Mesenchymal stem cell (in vitro differentiated cells and primary cell): ENCODE data around the gene ZFP57.

Source experiments
- DNase-seq: peaks from one replicate; pipeline ENCODE4 v3.0.0-alpha.2; 2013
- H2AFZ ChIP-seq: one replicate; pipeline ENCODE4 v1.6.1; 2013; ENCODE audit warnings: low read depth, mild to moderate bottlenecking, control low read depth, inconsistent platforms, low read length, moderate library complexity
- H2AK5ac ChIP-seq: 2 replicates; pipeline ENCODE4 v1.6.1; 2013; ENCODE audit warnings: low read length, moderate library complexity, mild to moderate bottlenecking, inconsistent platforms; ENCODE audit not compliant: severe bottlenecking
- H2BK120ac ChIP-seq: one replicate; pipeline ENCODE4 v1.6.1; 2013; ENCODE audit warnings: low read depth, mild to moderate bottlenecking, inconsistent platforms, low read length, moderate library complexity
- H2BK12ac ChIP-seq, 2 experiments: one replicate each; pipeline ENCODE4 v1.6.1; 2013; ENCODE audit warnings: inconsistent platforms in 2 of 2, low read length in 2 of 2, mild to moderate bottlenecking in 2 of 2, moderate library complexity in 2 of 2, control low read depth in 1 of 2
- H2BK15ac ChIP-seq: one replicate; pipeline ENCODE4 v1.6.1; 2013; ENCODE audit warnings: mild to moderate bottlenecking, low read depth, inconsistent platforms; ENCODE audit not compliant: poor library complexity, severe bottlenecking
- H2BK5ac ChIP-seq: 2 replicates; pipeline ENCODE4 v1.6.1; 2013; ENCODE audit warnings: low read depth, mild to moderate bottlenecking, low read length, control low read depth, inconsistent platforms; ENCODE audit not compliant: poor library complexity, severe bottlenecking
- H3K14ac ChIP-seq, 2 experiments: one replicate each; pipeline ENCODE4 v1.6.1; 2013; ENCODE audit warnings: inconsistent platforms in 2 of 2, low read length in 2 of 2, control low read depth in 1 of 2, mild to moderate bottlenecking in 1 of 2, moderate library complexity in 1 of 2
- H3K18ac ChIP-seq, 2 experiments: one replicate each; pipeline ENCODE4 v1.6.1; 2013; ENCODE audit warnings: inconsistent platforms in 2 of 2, low read length in 2 of 2, control low read depth in 1 of 2, low read depth in 1 of 2, mild to moderate bottlenecking in 1 of 2
- H3K23ac ChIP-seq, 2 experiments: one replicate each; pipeline ENCODE4 v1.6.1; 2013; ENCODE audit warnings: inconsistent platforms in 2 of 2, low read length in 2 of 2, mild to moderate bottlenecking in 2 of 2, moderate library complexity in 2 of 2, control low read depth in 1 of 2
- H3K27ac ChIP-seq: 2 replicates; pipeline ENCODE4 v1.5.1; 2013; ENCODE audit warnings: mild to moderate bottlenecking, moderate library complexity, low read length, control low read depth, inconsistent platforms; ENCODE audit not compliant: poor library complexity, severe bottlenecking
- H3K27me3 ChIP-seq, 2 experiments: 2 replicates each; pipeline versions ENCODE4 v1.6.1 to v1.7.0; 2013; ENCODE audit warnings: low read length in 2 of 2, mild to moderate bottlenecking in 2 of 2, moderate library complexity in 2 of 2, control low read depth in 1 of 2, inconsistent platforms in 1 of 2; ENCODE audit not compliant: control insufficient read depth in 1 of 2, insufficient read depth in 1 of 2
- H3K36me3 ChIP-seq, 2 experiments: 2 replicates each; pipeline versions ENCODE4 v1.6.1 to v1.7.0; 2013; ENCODE audit warnings: low read length in 2 of 2, control low read depth in 1 of 2, inconsistent platforms in 1 of 2, low read depth in 1 of 2, mild to moderate bottlenecking in 1 of 2; ENCODE audit not compliant: insufficient read depth in 2 of 2, control insufficient read depth in 1 of 2
- H3K4ac ChIP-seq, 2 experiments: one replicate each; pipeline ENCODE4 v1.6.1; 2013; ENCODE audit warnings: inconsistent platforms in 2 of 2, low read length in 2 of 2, mild to moderate bottlenecking in 2 of 2, moderate library complexity in 2 of 2, control low read depth in 1 of 2, low read depth in 1 of 2
- H3K4me1 ChIP-seq: 2 replicates; pipeline ENCODE4 v1.6.1; 2013; ENCODE audit warnings: low read depth, low read length, control low read depth; ENCODE audit not compliant: control insufficient read depth, insufficient read depth
- H3K4me2 ChIP-seq: 2 replicates; pipeline ENCODE4 v1.6.1; 2013; ENCODE audit warnings: low read length, mild to moderate bottlenecking, inconsistent platforms; ENCODE audit not compliant: poor library complexity, severe bottlenecking
- H3K4me3 ChIP-seq, 2 experiments: 2 replicates each; pipeline versions ENCODE4 v1.5.1 to v1.7.0; 2013; ENCODE audit warnings: low read length in 2 of 2, mild to moderate bottlenecking in 2 of 2, control low read depth in 1 of 2, low read depth in 1 of 2; ENCODE audit not compliant: insufficient read depth in 1 of 2
- H3K79me1 ChIP-seq: replicated peaks from 2 replicates; pipeline ENCODE4 v1.6.1; 2013; ENCODE audit warnings: mild to moderate bottlenecking, control low read depth, low read length, inconsistent platforms; ENCODE audit not compliant: poor library complexity, severe bottlenecking
- H3K9ac ChIP-seq: 2 replicates; pipeline ENCODE4 v1.7.0; 2013; ENCODE audit warnings: mild to moderate bottlenecking, low read length, moderate library complexity
- H3K9me3 ChIP-seq: 2 replicates; pipeline ENCODE4 v1.7.0; 2013; ENCODE audit warnings: mild to moderate bottlenecking, low read length; ENCODE audit not compliant: control insufficient read depth
- H4K8ac ChIP-seq: one replicate; pipeline ENCODE4 v1.6.1; 2013; ENCODE audit warnings: inconsistent platforms, mild to moderate bottlenecking, low read length, moderate library complexity
- H4K91ac ChIP-seq: one replicate; pipeline ENCODE4 v1.6.1; 2013; ENCODE audit warnings: mild to moderate bottlenecking, low read length, inconsistent platforms
- WGBS: methylation state at CpG from one replicate; pipeline ENCODE4 v1.1.7; 2013; ENCODE audit warnings: mixed read lengths; 5-methylcytosine and 5-hydroxymethylcytosine counted together

ZFP57 gene

DNA sequence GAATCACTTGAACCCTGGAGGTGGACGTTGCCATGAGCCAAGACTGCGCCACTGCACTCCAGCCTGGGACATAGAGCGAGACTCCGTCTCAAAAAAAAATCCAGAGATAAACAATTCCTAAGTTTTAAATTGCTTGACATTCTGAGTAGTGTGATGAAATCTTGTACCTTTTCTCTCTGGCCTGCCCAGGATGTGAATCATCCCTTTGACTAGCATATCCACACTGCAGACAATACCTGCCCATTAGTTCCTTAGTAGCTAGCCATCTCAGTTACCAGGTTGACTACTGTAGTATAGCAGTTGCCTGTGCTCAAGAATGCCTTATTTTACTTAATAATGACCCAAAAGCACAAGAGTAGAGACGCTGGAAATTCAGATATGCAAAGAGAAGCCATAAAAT lies 2.8 kb downstream of the ZFP57 start:
- WGBS = 86% methylated on average over 2 of the region's 5 CpGs
- Histone ChIP-seq H2BK12ac (no peak overlapping the region), H3K9me3 (no peaks in the 10 kb centered on the region), H3K18ac (no peak overlapping the region), H3K4me3 (no peak overlapping the region), H2AK5ac (no peak overlapping the region), H3K27ac (peak overlapping the region; percentile 12), H3K4ac (no peak overlapping the region), H3K4me1 (peaks cover 2% of the 10 kb centered on the region), H4K8ac (no peak overlapping the region), H2BK120ac (no peak overlapping the region), H3K4me2 (no peak overlapping the region), H2BK5ac (no peak overlapping the region), H3K14ac (no peak overlapping the region), H3K23ac (no peak overlapping the region), H3K36me3 (no peaks in the 10 kb centered on the region), H3K79me1 (no peaks in the 10 kb centered on the region), H2BK15ac (no peak overlapping the region), H4K91ac (no peak overlapping the region), H3K27me3 (peaks cover 0 to 31% of the 10 kb centered on the region in 2 experiments), H2AFZ (no peak overlapping the region), H3K9ac (no peak overlapping the region)
- DNase-seq = no peak

DNA sequence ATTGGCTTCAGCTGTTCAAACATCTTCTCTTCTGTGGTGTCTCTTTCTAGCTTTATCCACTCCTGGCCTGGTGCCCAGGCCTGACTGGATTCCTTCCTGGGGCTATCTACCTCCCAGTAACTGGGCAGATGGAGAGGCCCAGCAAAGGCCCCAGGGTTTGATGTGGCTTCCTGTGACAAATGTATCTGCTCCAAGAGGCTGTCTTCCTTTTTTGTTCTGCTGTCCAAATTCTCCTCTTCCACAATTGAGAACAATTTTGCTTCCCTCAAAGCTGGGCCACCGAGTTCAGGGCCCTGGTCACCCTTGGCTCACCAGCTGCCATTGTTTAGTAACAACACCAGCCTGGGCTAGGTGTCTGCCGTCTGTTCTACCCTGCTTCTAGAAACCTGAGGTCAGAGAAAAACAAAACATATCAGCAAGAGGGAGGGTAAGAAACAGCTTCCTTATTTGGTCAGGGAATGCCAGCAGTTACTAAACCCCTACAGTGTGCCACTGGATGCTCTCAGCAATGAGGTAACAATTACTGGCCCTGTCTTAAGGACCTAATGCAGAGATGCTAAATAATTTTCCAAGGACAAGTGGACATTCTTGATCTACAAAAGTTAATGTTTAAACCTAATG lies 3.9 kb downstream of the ZFP57 start:
- no peak overlapping the region for H2BK15ac ChIP-seq
- no peak overlapping the region for H3K4me2 ChIP-seq
- no peak overlapping the region for H3K14ac ChIP-seq
- peak overlapping the region; percentile 49 for H3K27ac ChIP-seq
- H2BK5ac ChIP-seq = no peak overlapping the region
- H2BK12ac ChIP-seq = no peak overlapping the region
- no peak overlapping the region for H3K4ac ChIP-seq
- H3K79me1 ChIP-seq = no peaks in the 10 kb centered on the region
- no peak overlapping the region for H3K23ac ChIP-seq
- H4K91ac ChIP-seq = no peak overlapping the region
- WGBS = 45% methylated on average over 2 of the region's 2 CpGs
- H4K8ac ChIP-seq = no peak overlapping the region
- H3K9me3 ChIP-seq = no peaks in the 10 kb centered on the region
- no peaks in the 10 kb centered on the region for H3K36me3 ChIP-seq
- no peak for DNase-seq
- peaks cover 2% of the 10 kb centered on the region for H3K4me1 ChIP-seq
- H2AK5ac ChIP-seq = no peak overlapping the region
- H2AFZ ChIP-seq = no peak overlapping the region
- H3K4me3 ChIP-seq = no peak overlapping the region
- no peak overlapping the region for H3K9ac ChIP-seq
- H3K18ac ChIP-seq = no peak overlapping the region
- no peak overlapping the region for H2BK120ac ChIP-seq
- peaks cover 0 to 37% of the 10 kb centered on the region in 2 experiments for H3K27me3 ChIP-seq

DNA sequence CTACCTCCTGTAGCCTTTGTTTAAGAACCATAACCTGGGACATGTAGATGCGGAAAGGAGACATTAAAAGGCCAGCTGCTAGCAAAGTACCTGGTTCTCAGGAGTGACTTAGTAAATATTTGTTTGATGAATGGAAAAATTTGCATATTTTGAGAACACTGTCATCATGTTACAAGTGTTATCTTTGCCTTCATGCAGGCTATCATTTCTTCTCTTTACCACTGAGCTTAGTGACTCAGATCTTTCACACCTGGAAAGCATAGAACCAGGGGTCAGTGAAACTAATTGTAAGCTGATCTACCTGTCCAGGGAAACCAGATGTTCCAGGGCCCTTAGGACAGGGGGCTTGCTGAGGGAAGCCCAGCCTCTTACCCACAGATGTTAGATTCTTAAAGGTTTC lies 5.4 kb downstream of the ZFP57 start:
- Histone ChIP-seq H4K8ac (no peak overlapping the region), H2BK15ac (no peak overlapping the region), H3K27ac (no peak overlapping the region), H3K18ac (no peak overlapping the region), H3K27me3 (peaks cover 11 to 47% of the 10 kb centered on the region in 2 experiments), H3K79me1 (no peaks in the 10 kb centered on the region), H2BK5ac (no peak overlapping the region), H4K91ac (no peak overlapping the region), H2BK12ac (no peak overlapping the region), H3K14ac (no peak overlapping the region), H3K23ac (no peak overlapping the region), H3K4me1 (peaks cover 2% of the 10 kb centered on the region), H3K4me3 (no peak overlapping the region), H3K9ac (no peak overlapping the region), H2AFZ (no peak overlapping the region), H2AK5ac (no peak overlapping the region), H2BK120ac (no peak overlapping the region), H3K4ac (no peak overlapping the region), H3K9me3 (no peaks in the 10 kb centered on the region), H3K36me3 (no peaks in the 10 kb centered on the region), H3K4me2 (no peak overlapping the region)
- no peak for DNase-seq
- 40% methylated on average over 1 of the region's 1 CpG for WGBS

DNA sequence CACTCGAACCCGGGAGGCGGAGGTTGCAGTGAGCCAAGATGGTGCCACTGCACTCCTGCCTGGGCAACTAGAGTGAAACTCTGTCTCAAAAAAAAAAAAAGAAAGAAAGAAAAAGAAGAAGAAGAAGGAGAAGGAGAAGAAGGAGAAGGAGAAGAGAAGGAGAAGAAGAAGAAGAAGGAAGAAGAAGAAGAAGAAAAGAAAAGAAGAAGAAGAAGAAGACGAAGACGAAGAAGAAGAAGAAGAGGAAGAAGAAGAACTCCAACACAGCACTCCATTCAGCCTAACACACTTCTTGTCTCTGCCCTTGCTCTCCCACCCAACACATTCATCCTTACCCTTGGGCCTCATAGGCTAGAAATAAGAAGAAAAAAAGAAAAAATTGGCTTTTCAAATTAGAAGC lies 6.9 kb downstream of the ZFP57 start:
- H3K4me2 ChIP-seq = no peak overlapping the region
- no peak for DNase-seq
- H3K36me3 ChIP-seq = no peaks in the 10 kb centered on the region
- no peak overlapping the region for H2BK5ac ChIP-seq
- H3K4ac ChIP-seq = no peak overlapping the region
- H3K18ac ChIP-seq = no peak overlapping the region
- H3K4me3 ChIP-seq = no peak overlapping the region
- H3K23ac ChIP-seq = no peak overlapping the region
- no peak overlapping the region for H2BK120ac ChIP-seq
- H3K79me1 ChIP-seq = no peaks in the 10 kb centered on the region
- H2BK15ac ChIP-seq = no peak overlapping the region
- H2AFZ ChIP-seq = no peak overlapping the region
- no peak overlapping the region for H4K91ac ChIP-seq
- H3K9me3 ChIP-seq = no peaks in the 10 kb centered on the region
- WGBS = 95% methylated on average over 3 of the region's 5 CpGs
- no peak overlapping the region for H3K9ac ChIP-seq
- H3K27ac ChIP-seq = no peak overlapping the region
- H4K8ac ChIP-seq = no peak overlapping the region
- H3K4me1 ChIP-seq = peaks cover 2% of the 10 kb centered on the region
- H2BK12ac ChIP-seq = no peak overlapping the region
- no peak overlapping the region for H3K14ac ChIP-seq
- H3K27me3 ChIP-seq = peaks cover 16 to 43% of the 10 kb centered on the region in 2 experiments
- H2AK5ac ChIP-seq = no peak overlapping the region
